Tracheal epithelial cell (primary cell): Measurements from ENCODE around the gene SLC24A5. TPM values are rescaled to one million over a fixed set of nuclear protein-coding genes. Genes with fewer than 3 reads are reported as not detected.

Experiments
- total RNA-seq: library from RNA; depleted of rRNA; stranded (reverse); fragments of >200 nt; gene quantifications from 2 replicates; pipeline ENCODE4 v1.2.1, GENCODE V29; 2014

Gene SLC24A5
- not detected in 2 replicates for total RNA-seq

GRCh38 chr15:48120745-48121144 is at the start of gene SLC24A5:
Gene SLC24A5 (plus strand): TSS chr15:48120990. CDS start chr15:48121045, 55 bp downstream.

DNA sequence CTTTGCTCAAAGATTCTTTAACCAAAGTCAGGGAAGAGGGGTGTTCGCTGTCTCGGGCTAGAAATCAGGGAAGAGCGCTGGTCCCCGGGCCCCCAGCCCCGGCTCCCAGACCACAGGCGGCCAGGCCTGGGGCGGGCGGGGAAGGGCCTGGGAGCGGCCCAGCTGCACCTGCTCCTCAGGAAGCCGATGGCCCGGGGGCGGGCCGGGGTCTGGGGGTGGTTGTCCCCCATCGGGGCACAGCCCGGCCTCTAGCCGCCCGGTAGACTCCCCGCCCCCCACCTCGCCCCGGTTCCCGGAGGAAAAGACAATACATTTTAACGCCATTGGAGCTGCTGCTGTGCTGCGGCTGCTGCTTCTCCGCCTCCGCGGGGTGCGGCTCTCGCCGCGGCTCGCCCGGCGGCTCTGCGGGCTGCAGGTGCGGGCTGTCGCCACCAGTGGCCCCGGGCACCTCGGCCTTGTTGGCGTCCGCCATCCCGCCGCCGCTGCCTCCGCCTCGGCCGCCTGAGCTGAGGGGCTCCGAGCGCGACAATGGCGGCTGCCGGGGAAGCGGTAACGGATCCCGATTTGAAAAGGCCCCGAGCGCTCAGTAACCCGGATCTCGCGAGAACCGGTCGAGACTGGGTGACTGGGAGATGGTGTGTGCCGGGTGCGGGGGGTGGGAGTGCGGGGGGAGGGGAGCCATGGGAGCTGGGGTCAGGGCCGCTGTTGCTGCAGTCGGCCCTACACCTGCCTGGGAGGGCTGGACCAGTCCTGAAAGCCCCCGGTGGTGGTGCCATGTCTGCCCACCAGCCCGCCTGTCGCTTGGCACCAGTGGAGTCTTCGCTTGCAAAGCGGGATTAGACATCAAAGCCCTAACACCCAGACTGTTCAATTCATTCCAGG is 57.2 kb downstream of the SLC24A5 start, which contains the start of gene MYEF2:
Gene MYEF2, minus strand, starts transcription at position 530 of the 882 bp plus-strand sequence. Its CDS starts 58 bp downstream, at position 472.

GRCh38 chr15:48191574-48192225 is 70.9 kb downstream of the SLC24A5 start, which contains the start of gene CTXN2:
Gene CTXN2 (plus strand): TSS chr15:48191665. CDS start chr15:48201301, 9,636 bp downstream.

Other genes starting within 250 kb of the SLC24A5 start
- gene MYEF2, start 57.3 kb downstream of the SLC24A5 start, total RNA-seq = 0.43 and 4.8 TPM in 2 replicates
- gene CTXN2, start 70.7 kb downstream of the SLC24A5 start, total RNA-seq = not detected in 2 replicates
- under 0.01 TPM in 1 of 2 replicates, not detected in the other for gene SLC12A1, start 85.3 kb downstream of the SLC24A5 start, total RNA-seq
- 49.2 and 74.7 TPM in 2 replicates for gene DUT, start 210.4 kb downstream of the SLC24A5 start, total RNA-seq